HG03103 (cell line): ENCODE measurements around the gene ATP8A2.
"Not testable (repeated sequence)": the region's sequence is repeated elsewhere in the genome, so short reads cannot be mapped to it uniquely, and the experiment has no call there.

Experiments
- ATAC-seq: cut with Tn5 transposase; IDR thresholded peaks from one replicate; pipeline ENCODE4 v1.9.1; 2021; ENCODE audit warnings: low read depth; ENCODE audit not compliant: unreplicated experiment

ATP8A2 gene

DNA sequence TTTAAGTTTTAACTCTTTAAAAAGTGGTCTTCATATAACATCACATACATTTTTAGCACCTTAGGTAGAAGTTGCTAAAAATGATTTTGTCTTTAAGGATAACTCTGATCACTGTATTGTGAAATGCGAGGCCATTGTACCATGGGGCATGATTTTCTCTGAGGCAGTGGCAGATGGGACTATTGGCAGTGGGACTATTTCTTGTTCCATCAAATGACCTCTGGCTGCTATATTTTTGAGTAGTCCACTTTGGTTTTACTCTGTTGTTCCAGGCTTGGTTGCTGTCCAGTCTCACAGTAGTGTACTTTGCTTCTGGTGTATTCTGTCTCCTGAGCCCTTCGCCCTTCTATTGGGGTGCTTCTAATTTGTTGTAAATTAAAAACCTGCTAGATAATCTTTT lies 156.5 kb downstream of the ATP8A2 start:
- no peak for ATAC-seq

DNA sequence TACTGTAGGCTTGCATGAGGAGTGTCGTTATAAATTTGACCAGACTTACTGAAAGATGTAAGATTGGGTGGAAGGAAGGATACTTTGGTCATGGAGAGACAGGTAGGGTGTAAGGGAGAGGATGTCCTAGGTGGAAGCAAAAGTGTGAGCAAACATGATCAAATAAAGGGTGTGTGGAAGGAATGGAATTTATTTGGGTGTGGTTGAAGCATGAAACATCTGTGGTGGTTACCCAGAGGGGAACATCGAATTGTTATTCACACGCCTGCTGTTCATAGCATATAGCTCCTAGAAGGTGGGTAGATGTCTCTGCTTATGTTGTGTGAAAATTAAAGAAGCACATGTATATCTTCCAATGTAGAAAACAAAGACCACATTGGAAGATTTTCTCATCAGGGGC lies 157.7 kb downstream of the ATP8A2 start:
- ATAC-seq = no peak

DNA sequence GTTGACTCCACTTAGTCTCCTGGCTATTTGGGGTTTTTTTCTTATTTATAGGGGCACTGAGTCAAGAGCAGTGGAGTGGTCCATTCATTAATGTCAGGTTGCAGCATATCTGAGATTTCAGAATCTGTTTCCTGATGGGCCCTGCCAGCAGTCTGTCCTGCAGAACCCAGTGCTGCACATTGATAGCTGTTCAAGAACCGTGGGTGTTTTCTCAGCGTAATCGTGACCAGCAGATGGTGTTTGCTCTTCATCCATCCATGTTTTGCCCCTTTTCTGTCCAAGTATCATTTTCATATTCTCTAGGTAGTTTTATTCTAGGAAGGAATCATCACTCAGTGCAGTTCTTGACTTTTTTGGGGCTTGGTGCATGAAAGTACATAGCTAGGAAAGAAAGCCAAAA lies 166.5 kb downstream of the ATP8A2 start:
- no peak for ATAC-seq

DNA sequence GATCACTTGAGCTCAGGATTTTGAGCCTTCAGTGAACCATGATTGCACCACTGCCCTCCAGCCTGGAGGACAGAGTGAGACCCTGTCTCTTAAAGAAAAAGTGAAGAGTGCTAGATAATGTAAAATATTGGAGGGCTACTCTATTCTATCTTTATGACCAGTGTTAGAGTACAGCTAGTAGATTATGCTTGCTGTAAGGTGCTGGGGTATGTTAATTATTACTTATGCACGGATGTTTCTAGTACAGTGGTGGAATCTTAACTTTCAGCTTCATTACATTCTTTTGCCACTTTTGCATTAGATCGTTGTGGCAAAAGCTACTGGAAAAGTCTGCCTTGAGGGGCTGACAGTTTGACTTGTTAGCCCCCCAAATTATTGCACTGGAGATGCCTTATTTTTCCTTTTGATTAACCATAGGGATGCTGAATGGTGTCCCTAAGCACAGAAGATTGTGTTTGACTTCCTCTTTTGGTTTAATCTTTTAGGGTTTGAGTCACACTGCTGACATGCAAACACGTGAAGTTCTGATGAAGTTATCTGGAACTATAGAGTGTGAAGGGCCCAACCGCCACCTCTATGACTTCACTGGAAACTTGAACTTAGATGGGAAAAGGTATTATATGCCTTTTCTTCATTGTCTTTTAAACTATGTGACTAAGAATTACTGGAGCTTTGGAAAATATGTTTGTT lies 169.8 kb downstream of the ATP8A2 start:
- no peak for ATAC-seq

DNA sequence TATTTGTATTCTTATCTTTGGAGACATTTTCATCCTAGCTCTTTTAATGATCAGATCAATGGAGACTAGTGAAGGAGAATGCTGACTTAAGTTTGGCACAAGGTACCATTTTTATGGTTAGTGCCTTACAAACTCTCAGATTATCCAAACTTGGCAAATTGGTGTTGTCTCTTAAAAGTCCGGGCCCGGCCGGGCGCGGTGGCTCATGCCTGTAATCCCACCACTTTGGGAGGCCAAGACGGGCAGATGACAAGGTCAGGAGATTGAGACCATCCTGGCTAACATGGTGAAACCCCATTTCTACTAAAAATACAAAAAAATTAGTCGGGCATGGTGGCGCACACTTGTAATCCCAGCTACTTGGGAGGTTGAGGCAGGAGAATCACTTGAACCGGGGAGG lies 177.2 kb downstream of the ATP8A2 start:
- ATAC-seq = not testable (repeated sequence)

DNA sequence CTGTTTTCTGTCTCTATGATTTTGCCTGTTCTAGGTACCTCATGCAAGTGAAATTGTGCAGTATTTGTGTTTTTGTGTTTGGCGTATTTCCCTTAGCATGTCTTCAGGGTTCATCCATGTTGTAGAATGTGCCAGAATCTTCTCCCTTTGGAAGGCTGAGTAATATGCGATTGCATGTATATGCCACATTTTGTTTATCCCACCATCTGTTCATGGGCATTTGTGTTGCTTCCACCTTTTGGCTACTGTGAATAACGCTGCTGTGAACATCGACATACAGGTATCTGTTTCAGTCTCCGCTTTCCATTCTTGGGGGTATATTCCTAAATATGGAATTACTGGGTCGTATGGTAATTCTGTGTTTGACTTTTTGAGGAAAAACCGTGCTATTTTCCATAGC lies 190.0 kb downstream of the ATP8A2 start:
- no peak for ATAC-seq

DNA sequence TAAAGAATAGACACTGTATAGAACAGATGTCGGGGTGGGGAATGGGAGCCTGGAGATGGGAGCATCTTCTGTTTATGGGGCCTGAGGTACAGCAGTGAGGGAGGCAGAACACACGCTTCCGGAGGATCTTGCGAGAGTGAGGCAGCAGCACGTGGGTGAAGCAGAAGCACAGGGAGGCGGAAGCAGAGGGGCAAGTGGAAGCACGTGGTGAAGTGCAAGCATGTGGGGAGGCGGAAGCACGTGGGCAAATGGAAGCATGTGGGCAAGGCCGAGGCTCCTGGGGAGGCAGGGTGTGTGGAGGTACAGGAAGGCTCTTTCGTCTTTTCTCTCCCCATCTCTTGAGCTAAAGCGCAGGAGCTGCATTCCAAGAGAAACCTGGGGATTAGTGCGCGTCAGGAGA lies 198.4 kb downstream of the ATP8A2 start:
- ATAC-seq = no peak

DNA sequence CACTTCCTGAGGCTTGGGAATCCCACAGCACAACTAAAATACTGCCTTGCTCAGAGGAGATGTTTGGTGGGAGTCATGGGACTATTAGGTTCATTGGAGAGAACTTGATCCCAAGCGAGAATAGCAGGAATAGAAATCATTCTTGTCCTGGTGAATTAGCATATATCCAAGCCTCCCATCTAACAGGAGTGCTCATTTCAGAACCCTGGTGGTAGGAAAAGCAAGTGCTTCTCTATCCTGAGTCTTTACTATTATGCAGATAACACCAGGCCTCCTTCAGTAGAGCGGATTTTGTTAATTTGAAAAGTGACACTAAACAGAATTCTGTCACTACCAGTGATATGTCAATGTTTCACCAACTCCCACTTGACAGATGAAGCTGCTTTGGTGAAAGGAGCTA lies 199.5 kb downstream of the ATP8A2 start:
- no peak for ATAC-seq

DNA sequence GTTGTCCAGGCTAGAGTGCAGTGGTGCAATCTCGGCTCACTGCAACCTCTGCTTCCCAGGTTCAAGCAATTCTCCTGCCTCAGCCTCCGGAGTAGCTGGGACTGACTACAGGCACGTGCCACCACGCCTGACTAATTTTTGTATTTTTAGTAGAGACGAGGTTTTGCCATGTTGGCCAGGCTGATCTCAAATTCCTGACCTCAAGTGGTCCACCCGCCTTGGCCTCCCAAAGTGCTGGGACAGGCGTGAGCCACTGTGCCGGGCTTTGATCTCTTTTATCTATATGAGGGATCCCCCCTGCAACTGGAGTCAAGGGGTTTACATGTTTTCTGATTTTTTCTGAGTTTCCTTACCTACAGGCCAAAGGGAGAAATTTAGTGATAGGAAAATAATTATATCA lies 200.4 kb downstream of the ATP8A2 start:
- ATAC-seq = not testable (repeated sequence)

DNA sequence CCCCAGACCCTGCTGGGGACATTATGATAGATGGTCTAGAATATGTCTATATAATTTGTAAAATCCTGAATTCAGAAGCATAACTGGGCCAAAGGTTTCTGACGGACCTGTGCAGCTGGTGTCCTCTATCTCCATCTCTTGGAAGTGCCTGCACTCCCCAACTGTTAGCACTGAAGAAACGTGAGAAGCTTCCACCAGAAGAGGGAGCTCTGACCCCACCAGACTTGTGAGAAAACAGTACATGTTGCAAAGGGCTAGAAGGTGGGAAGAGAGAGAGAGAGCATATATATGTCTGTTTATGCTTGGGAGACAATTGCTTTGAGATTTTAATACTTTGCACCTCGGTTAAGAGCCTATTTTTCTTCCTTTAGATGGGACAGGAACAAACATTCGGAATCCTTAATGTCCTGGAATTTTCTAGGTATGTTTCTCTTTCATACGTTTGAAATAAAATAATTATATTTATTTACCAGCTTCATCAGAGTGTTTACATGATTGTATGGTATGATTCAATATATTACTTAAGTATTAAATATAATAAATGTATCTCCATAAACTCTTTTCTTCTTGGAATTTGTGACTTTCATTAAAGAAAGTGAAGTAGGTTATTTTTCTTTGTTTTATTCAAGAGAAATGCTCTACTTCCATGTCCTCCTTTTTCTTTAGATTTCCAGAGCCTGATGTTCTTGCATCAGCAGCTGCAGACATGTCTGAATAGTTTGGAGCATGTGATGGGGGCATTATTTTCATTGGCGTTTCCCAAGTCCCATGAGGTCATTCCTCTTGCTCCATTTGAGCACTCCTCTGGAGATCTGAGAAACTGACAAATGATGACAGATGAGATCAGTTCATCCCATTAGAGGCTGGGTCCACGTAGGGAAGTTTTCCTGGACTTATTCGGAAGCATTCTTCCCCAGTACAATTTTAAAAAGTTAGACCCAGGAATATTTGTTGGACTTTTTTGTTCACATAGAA lies 202.9 kb downstream of the ATP8A2 start:
- peak; percentile 61 for ATAC-seq

DNA sequence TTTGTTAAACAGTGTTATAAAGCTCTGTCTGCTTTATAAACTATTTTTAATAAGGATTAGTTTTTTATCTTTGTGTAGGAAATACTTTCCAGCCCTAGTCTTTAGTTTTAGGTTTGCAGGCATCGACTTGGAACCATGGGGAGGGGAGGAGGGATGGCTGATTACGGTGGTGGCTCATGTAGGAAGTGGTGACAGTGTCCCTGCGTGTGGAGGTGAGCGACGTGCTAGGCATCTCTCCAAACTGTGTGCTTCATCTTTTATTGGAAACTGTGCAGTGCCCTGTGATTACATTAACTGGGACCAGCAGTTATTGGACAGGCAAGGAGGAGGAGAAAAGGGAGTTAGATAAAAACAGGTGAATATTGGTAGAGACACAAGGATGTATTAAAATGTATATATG lies 203.8 kb downstream of the ATP8A2 start:
- ATAC-seq = no peak

DNA sequence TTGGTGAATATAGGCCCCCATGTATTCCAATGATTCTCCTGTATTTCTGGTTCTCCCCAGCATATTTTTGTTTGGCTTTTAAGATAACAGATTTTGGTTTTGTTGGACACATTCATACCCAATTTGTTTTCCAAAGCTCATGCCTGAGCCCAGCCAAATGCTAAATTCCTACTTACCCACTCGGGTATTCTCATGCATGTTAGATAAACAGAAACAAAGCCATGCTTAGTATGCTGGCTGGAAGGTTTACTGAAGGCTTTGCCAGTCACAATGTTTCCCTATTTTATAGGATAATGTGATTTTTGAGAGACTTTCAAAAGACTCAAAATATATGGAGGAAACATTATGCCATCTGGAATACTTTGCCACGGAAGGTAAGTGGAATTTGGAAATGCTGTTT lies 206.8 kb downstream of the ATP8A2 start:
- no peak for ATAC-seq

DNA sequence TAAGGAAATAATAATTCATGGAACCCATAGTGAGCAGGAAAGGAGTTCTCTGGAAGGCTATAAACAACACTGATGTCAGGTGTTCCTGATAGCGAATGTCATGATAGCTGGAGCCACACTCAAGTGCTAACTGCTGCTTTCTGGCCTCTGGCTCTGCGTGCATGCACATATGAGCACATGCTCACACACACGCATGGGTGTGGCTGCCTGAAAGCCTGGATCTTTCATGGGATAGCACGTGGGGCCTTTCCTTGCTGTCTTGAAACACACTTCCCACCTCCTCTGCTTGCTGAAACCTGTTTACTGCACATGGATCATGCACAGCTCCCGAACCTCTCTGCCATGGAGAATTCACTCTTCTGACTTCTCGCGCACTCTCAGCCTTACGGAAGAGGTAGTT lies 207.4 kb downstream of the ATP8A2 start:
- ATAC-seq = no peak

DNA sequence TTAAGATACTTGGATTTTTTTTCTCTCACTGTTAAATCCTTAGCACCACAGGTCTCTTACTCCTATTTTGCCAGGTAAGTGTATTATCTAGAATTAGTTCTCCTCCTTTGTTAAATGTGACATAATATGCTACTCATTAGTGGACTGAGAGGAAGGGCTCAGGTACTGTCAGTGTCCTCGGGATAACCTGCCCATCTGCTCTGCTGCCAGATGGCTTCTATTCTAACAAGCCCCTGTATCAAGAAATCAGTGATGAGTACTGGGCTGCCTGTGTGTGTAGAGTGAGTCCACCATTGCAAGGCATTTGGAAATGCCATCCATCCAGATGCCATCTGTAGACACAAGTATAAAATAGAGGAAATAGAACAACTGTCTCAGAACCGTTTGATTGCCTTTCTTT lies 209.6 kb downstream of the ATP8A2 start:
- no peak for ATAC-seq

DNA sequence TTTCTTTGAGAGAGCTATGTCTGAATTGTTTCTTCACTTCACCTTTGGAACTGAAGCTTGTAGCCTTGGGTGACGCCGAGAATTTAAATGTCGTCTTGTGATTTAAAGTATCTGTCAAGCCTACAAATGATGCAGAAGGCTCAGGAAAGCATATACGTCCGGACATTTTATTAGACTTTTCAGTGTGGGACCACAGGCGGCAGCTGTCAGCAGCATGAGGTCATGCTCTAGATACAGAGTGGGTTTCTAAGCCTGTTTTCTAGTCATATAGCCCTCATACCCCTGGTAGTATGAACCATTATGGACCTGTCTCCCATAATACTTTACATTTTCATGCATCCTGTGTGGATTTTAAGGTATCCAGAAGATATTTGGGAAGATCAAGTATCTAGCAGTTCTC lies 212.3 kb downstream of the ATP8A2 start:
- ATAC-seq = no peak

DNA sequence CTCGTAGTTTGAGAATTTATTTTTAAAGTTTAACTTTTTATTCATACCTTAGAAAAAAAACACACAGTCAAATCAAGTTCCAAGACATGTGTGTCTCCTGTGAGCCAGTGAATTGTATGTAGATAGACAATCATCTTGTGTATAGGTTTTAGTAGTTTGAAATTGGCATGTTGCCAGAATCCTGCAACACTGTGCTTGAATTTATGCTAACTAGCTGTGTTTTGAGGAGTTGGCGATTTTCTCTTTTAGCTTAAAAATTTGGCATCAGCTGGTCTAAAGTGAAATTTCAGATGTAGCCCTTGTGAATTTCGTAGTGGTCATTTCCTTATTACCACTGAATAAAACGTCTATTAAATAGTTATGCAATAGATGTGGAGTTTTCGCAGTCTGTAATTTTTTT lies 213.2 kb downstream of the ATP8A2 start:
- ATAC-seq = no peak

DNA sequence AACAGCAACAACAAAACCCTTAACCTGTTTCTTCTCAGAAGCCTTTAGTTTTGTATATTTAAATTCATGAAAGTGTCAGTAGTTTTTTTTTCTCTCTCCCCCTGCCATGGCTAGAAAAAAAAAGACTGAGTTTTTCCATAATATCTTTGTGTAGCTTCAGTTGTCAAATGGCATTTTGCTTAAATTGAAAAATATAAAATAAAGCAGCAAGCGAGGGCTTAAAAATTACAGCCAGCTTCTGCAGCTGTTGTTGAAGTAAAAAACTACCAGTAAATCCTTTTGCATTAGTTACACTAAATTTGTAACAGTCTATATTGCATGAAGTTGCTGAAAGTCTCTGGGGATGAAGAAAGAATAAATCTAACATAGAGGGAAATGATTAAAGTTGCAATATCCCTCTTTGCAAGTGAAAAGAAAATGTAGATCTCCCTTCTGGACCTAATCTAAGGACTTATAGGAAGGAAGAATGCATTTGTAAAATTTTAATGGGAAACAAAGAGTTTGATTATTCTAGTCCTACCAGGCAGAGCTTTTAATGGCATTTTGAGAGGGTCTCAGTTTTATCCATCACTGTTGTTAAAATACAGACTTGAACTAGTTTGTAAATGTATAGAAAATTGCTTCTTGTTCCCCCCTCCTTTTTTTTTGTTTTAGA lies 215.7 kb downstream of the ATP8A2 start:
- no peak for ATAC-seq

DNA sequence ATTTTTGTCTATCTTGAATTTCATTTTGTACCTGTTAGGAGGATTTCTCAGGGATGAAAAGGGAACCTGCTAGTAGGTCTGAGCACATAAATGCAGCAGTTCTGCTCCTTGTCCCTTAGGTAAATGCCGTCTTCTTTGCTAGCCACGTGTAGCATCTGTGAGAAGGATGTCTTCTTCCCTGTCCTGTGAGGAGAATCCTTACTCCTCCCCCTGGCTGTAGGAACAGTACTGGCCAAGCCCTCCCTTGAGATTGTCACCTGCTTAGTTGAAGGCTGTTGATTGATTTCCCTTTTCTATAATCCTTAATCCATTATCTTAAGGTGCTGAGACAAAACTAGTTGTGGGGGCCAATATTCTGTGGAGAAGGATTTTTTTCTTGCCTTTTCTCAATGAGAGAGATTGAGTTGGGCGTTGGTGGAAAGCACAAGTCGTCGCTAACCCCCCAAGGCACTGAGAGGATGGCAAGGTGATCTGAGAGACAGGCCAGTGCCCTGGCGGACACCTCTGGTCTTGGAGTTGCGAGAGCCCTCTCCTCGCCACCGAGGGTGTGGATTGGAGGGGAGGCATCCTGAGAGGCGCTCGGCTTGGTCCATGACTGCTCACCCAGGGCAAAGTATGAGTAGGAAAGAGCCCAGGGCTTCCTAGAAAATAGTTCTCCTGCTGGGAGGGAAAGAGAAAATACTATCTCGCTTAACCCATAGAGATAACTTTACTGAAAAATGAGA lies 216.7 kb downstream of the ATP8A2 start:
- no peak for ATAC-seq

DNA sequence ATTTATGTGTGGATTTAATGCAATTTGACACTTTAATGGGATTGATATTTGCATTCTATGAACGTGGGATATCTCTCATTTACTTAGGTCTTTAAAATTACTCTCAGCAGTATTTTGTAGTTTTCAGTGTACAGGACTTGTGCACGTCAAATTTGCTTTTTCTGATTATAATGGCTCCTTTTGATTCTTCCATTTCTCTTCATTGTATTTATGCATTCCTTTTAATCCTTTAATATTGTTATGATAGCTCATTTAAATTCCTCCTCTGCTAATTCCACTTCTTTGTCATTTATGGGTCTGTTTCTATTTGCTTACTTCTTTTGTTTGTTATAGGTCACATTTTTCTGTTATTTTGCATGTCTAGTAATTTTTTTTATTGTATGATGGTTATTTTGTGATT lies 226.6 kb downstream of the ATP8A2 start:
- no peak for ATAC-seq

DNA sequence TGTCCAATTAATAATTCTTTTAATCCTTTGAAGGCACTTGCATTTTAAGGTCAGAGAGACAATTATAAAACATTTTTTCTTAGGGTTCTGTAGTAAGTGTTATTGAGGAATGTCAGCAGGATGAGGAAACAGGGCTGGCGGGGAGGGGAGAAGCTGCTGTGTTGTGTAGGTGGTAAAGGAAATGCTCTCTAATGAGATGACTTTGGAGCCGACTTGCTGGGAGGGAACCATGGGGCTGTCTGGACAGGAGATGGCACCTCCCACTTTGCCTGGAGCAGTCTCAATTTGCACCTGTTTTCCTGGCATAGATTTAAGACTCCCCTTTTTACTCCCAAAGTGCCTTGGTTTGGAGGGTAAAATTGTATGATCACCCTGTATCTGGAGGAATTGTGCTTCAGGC lies 230.4 kb downstream of the ATP8A2 start:
- no peak for ATAC-seq

DNA sequence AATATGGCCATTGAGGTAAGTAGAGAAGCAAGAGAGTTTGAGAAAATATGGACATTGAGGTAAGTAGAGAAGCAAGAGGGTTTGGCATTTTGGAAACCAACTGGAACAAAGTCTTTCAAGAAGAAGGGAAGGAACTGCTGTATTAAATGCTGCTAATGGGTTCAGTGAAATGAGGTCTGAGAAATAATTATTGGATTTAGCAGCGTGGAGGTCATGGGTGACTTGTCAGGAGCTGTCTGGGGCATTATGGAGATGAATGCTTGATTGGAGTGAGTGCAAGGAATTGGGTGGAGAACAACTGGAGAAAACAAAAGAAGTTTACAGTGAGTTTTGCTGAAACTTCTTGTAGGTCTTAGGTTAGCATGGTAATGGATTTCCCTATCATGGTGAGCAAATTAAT lies 232.3 kb downstream of the ATP8A2 start:
- ATAC-seq = no peak
